Measurements from ENCODE around the gene LINGO3.
"Not testable (repeated sequence)": the region's sequence is repeated elsewhere in the genome, so short reads cannot be mapped to it uniquely, and the experiment has no call there.

LINGO3 gene

DNA sequence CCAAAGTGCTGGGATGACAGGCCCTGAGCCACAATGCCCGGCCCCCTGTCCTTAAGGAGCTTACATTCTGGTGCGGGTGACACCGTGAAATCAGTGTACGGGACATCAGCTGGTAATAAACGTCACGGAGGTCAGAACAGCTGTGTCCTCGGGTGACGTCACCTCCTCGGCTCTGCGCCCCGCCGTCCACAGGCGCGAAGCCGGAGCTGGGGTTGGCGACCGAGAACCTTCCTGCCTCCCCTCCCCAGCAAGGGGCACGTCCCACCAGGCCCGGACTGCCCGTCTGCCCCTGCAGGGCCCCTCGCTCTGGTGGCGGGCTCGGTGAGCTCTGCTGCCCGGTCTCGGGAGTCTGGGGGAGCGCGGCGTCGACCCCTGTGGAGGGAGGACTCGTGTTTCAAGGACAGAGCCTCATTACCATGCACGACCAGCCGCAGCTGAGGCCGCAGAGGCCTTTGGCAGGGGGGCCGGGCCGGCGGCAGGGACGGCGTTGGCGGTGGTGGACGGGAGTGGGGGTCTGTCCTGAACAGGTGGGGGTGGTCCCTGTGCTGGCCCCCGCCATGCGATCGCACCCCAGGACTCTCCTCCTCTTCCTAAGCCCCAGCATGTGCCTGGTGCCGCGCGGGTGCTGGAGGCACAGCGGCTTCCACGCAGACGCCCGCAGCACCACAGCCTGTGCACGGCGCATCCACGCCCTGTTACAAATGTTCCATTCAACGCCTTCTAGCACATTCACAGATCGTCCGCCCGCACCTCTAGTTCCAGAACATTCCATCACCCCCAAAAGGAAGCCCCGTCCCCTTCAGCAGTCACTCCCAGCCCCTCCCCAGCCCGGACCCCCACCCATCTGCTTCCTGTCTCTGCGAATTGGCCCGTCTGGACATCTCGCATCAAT is 5.4 kb downstream of the LINGO3 start:
- no peak for DNase-seq

DNA sequence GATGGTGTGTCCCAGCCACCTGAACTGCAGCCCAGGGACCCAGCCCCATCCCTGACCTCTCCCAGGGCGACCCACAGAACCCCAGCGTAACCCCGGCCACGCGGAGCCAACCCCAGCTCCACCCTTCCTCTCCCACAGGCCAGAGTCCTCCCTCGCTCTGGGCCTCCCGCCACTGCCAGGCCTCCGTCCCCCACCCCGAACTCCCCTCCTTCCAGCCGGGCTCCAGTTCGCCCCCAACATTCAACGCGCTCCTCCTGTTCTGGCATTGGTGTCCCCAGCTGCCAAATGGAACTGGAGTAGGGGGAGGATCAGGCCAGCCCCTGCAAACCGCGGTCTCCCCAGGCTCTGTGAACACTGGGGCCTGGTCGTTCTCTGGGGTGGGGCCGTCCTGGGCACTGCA is 7.4 kb downstream of the LINGO3 start:
- no peak for DNase-seq

DNA sequence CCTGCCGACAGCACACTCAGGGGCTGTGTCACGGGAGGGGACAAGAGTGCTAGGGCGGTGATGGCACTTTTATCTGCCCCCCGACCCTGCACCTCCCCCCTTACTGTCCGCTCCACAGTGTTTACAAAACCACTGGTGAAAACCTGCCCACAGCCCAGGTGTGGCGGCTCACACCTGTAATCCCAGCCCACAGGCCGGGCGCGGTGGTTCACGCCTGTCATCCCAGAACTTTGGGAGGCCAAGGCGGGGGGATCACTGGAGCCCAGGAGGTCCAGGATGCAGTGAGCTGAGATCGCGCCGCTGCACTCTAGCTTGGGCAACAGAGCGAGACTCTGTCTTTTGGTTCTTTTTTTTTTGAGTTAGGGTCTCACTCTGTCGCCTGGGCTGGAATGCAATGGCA is 11.8 kb downstream of the LINGO3 start:
- no peak for DNase-seq

DNA sequence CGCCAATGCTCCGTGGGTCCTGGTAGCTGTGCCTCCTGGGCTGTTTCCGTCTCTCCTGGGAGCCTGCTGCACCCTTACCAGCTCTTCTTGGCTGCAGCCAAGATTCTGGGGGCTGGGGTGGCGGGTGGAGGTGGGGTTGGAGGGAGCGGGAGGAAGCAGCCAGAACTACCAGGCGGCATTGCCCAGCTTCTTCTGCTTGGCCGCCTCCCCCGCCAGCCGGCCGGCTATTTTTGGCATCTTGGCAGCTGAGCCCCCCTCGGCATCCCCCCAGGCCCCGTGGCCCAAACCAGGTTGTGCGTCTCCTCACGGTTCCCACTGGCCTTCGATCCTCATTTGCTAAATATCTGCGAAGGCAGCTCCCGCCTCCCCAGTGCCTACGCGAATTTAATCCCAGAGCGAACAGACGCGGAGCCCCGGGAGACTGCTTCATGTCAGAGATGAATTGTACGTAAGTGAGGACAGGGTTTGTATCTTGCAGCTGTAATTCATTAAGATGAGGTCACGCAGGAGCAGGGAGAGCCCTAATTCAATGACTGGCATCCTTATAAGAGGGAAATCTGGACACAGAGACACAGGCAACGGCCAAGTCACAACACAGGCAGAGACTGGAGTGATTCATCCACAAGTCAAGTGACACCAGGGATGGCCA is 13.1 kb downstream of the LINGO3 start:
- no peak for DNase-seq

DNA sequence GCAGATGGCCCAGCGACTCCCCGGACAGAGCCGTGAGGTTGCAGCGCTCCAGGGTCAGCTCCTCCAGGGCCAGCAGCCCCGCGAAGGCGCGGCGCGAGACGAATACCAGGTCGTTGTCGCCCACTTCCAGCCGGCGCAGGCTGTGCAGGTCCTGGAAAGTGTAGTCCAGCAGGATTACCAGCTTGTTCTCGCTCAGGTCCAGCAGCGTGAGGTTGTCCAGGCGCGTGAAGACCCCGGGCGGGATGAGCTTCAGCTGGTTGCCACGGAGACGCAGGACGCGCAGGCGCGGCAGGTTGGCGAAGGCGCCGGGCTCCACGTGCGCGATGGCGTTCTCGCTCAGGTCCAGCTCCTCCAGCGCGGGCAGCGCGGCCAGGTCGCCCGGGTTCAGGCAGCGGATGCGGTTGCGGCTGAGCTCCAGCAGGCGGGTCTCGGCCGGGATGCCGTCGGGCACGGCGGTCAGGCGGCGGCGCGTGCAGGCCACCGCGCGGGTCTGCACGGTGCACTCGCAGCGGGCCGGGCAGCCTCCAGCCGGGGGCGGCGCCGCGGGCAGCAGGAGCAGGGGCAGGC is 16.7 kb downstream of the LINGO3 start:
- DNase-seq = no peak

DNA sequence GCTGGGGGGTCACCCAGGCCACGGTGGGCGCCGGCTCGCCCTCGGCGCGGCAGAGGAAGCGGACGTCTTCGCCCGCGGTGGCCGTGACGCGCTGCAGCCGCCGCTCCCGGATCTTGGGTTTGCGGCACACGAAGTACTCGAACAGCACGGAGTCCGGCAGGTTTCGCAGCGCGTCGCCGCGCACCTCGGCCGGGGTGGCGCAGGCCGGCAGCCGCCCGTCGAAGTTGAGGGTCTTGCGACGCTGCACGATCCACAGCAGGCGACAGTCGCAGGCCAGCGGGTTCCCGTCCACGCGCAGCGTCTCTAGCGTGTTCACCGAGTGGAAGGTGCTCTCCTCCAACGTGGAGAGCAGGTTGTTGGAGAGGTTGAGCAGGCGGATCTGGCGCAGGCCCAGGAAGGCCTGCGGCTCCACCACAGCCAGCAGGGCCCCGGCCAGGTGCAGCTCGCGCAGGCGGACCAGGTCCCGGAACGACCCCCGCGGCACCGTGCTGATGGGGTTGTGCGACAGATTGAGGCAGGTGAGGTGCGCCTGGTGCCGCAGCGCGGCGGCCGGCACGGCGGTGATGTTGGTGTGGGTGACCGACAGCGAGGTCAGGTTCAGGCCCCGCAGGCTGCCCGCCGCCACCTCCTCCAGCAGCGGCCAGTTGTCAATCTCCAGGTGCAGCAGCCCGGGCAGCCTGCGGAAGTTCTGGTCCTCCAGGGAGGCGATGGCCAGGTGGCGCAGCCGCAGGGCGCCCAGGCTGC is 17.3 kb downstream of the LINGO3 start:
- no peak for DNase-seq

DNA sequence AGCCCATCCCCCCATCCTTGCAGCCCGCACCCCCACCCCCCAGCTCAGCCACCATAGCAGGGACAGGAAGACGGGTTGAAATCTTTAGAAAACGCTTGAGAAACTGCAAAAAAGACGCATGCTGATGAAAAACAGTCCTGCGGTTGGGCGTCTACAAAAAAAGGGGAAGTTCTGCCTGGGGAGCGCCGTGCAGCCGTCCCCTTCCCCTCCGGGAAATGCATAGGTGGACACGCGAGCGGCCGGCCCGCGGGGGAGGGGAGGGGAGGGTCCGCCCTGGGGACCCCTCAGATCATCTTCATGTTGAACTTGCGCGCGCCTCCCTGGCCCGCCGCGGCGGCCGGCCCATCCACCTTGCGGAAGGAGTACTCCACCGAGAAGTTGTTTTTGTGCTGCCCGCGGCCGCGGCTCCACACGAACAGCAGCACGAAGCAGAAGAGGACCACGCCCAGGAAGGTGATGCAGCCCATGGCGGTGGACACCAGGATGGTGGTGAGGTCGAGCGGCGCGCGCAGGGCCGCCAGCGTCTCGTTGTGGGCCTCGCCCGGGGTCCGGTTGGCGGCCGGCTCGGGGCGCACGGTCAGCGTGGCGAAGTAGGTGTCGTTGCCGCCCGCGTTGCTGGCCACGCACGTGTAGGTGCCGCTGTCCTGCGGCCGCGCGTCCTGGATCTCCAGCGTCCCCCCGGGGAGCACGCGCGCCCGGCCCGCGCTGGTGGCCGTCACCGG is 18.1 kb downstream of the LINGO3 start:
- DNase-seq = no peak

DNA sequence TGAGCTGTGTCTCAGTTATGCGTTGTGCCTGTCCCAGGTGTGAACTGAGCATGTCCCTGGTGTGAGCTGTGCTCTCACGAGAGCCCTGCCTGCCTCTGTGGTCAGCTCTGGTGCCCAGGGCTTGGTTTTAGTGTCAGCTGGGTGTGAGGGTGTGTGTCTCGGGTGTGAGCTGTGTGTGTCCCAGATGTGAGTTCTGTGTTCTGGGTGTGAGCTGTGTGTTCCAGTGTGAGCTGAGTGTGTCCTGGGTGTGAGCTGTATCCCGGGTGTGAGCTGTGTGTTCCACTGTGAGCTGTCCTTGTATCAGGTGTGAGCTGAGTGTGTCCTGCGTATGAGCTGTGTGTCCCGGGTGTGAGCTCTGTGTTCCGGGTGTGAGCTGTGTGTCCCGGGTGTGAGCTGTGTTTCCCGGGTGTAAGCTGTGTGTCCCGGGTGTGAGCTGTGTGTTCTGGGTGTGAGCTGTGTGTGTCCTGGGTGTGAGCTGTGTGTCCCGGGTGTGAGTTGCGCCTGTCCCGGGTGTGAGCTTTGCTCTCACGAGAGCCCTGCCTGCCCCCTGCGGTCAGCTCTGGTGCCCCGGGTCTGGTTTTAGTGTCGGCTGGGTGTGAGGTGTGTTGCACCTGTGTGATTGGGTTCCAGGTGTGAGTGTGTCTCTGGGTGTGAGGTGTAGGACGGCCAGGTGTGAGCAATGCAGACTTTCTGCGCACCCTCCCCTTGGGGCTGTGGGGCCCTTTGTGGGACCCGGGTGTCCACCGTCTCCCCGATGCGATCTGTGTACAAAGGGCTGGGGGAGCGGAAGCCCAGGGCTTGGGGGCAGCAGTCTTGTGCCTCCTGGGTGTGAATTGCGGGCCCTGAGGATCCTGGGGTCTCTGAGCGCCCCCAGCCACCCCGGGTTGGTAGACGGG is 18.9 kb downstream of the LINGO3 start:
- DNase-seq = no peak

DNA sequence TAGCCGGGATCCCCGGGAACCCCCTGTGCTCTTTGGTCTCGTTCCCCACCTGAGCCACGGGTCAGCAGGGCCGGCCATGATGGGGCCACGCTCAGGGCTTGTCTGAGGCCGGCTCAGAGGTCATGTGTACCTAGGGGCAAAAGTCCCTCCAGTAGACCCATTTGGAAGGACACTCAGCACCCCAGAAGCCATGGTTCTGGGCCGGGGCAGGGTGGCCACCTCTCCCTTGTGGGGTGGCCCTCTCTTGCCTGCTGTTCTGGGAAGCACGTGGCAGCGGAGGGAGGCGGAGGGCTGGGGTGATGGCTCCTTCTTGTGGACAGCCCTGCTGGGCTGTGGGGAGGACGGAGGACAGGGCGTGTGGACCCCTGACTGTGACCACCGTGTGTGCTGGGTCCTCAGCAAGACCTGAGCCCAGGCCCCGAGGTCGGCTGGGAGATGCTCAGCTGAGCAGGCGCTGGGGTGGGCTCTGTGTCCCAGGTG is 19.6 kb downstream of the LINGO3 start:
- no peak for DNase-seq

DNA sequence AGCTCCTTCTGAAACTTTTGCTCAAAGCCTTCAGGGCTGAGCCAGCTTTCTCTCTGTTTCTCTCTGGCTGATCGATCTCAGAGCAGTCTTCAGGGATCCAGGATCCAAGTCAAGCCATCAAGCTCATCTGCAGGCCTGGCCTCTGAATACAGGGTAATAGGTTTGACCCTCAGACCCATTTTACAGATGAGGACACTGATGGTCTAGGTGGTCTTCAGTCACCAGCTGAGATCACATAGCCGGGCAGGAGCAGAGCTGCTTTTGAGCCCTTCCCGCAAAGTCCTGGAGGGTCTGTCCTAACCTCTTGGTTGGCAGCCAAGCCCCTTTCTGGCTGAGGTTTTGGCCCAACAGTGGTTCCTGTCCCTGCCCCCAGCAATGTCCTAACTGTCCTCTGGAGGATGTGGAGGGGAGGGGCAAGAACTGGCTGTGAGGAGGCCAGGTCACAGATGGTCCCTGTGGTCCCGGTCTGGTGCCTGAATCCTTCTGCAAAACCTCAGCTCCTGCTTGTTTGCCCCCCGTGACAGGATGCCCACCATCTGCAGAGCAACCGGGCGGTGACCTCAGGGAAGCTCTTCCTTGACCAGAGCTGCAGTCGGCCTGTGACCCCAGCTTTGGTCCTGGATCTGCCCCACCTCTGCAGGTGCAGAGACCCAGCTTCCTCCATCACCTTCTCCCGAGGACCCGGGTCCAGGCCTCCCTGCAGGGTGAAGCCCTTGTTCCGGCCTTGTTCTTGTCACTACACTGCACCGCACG is 20.2 kb downstream of the LINGO3 start:
- no peak for DNase-seq

DNA sequence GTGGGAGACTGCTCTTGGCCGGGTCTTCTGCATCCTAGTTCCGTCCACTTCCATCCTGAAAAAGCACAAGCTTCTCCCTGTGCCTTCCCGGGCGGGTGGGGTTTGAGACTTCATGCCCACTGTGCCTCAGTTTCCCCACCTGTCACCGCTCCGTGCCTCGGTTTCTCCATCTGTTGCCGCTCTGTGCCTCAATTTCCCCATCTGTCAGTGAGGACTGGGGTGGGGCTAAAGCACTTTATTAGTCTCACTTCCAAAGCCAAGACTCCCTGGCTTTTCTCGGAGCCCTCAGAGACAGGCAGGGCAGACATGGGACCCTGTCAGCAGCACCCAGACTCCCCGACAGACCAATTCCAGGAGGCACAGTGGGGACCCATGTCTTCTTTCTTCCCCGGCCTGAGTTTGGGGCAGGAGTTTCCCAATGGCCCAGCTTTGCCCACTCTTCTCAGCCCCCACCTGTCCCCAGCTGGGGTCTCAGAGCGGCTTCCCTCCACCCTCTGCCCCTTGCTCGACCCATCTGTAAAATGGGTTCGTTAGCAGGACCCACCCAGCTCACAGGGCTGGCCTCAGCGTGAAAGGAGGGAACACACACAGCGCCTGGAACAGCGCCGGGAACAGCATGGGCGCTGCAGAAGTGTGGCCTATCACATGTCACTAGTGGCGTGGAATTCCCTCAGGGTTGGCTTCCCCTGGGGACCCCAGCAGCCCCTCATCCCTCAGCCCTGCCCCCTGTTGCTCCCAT is 21.4 kb downstream of the LINGO3 start:
- DNase-seq = no peak

DNA sequence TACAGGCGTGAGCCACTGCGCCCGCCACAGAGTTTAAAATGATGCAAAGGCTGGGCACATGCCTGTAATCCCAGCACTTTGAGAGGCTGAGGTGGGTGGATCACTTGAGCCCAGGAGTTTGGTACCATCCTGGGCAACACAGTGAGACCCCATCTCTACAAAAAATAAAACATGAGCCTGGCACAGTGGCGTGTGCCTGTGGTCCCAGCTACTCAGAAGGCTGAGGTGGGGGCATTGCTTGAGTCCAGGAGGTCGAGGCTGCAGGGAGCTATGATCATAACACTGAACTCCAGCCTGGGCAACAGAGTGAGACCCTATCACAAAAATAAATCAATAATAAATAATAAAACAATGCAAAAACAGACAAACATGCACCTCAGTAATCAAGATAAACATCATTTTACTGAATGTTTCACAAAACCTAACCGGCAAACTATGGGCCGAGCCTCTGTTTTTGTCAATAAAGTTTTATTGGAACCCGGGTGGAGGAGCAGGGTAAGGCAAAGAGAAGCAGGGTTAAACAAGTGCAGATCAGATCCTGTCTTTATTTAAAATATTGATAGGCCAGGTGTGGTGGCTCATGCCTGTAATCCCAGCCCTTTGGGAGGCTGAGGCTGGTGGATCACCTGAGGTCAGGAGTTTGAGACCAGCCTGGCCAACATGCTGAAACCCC is 24.0 kb downstream of the LINGO3 start:
- DNase-seq = no peak

DNA sequence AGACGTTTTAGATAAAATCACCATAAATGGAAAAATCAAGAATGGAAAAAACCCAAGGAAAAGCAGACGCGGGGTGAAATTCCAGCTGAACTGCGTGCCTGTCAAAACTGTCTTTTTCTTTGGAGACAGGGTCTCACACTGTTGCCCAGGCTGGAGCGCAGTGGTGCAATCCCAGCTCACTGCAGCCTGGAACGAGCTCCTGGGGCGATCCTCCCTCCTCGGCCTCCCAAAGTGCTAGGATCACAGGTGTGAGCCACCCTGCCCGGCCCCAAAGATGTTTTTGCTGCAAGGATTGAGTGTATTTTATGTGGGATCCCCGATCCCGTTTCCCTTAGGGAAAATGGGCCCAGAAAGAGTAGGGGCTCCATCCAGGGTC is 25.1 kb downstream of the LINGO3 start:
- DNase-seq = no peak

DNA sequence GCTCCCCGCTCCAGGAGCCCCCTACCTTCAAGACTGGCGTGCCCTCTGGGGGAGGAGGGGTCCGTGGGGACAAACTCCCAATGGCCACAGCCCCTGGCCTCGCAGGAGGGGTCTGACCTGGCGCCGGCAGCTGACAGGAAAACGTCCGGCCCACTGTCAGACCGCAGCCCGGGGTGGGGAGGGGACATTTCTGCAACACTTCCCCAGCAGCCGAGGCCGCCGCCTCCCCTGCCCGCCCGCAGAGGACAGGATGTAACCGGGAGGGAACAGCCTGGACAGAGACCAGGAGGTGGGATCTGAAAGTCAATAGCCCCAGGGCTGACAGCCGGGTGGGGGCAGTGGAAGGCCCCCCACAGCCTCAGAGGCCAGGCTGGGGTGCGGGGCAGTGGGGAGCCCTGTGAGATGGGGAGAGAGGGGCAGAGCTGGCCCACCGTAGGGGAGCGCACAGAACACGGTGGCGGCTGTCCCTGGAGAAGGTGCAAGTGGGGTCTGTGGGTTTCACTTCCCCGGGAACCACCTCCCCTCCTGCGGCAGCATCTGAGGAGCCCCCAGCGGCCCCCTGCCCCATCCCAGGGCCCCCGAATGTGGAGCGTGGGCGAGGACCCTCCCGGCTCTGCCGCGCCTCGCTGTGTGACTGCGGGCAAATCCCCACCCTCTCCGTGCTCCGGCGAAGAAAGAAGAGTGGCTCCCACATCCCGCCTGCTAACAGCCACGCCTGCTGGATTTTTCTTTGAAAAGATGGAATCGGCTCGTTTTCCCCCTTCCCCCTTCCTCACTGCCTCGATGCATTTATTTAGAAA is 25.7 kb downstream of the LINGO3 start, which contains the start of gene PEAK3:
PEAK3 (minus strand) TSS at position 114 of the 800 bp plus-strand sequence. CDS start 1,244 bp downstream, outside the sequence.
- DNase-seq = no peak

DNA sequence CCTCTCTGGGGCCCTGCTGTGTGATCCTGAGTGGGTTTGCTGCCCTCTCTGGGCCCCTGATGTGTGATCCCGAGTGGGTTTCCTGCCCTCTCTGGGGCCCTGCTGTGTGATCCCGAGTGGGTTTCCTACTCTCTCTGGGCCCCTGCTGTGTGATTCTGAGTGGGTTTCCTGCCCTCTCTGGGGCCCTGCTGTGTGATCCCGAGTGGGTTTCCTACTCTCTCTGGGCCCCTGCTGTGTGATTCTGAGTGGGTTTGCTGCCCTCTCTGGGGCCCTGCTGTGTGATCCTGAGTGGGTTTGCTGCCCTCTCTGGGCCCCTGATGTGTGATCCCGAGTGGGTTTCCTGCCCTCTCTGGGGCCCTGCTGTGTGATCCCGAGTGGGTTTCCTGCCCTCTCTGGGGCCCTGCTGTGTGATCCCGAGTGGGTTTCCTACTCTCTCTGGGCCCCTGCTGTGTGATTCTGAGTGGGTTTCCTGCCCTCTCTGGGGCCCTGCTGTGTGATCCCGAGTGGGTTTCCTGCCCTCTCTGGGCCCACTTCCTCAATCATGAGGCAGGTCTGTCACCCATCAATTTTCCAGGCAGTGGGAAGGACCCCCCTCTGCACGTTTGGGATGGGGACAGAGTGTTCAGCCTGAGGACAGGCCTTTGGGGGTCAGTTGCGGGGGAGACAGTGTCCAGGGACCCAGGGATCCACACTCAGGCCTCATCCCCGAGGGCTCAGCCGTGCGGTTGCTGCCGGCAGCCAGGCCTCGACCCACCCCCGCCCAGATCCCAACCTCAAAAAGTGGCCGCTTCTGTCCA is 26.5 kb downstream of the LINGO3 start:
- not testable (repeated sequence) for DNase-seq

DNA sequence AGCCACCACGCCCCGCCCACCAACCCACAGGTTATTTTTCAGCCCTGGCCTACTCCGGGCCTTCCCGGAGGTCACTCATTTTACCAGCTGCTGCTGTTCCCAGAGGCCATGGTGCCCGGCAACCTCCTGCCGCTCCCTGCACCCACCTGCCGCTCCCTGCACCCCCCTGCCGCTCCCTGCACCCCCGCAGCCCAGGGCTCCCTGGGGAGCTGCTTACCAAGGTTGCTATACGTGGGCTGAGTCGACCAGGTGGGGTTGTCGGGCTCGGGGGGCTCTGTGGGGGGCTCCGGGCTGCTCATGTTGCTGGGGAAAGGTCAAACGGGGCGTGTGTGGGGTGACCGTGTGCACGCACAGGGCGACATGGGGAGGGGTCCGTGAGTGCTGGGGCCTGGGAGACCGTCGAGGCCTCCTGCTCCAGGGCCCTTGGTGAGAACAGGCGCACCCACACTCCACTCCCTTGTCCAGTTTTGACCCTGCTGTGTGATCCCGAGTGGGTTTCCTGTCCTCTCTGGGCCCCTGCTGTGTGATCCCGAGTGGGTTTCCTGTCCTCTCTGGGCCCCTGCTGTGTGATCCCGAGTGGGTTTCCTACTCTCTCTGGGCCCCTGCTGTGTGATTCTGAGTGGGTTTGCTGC is 27.2 kb downstream of the LINGO3 start:
- DNase-seq = no peak

All from activated T-cell treated with anti-CD3 and anti-CD28 coated beads for 4 hours (primary cell).